ENCODE data around the gene ALDH1A1. TPM values are rescaled to one million over a fixed set of nuclear protein-coding genes. Genes with fewer than 3 reads are reported as not detected.

ALDH1A1 gene
- 10 to 100 TPM; 10.4 to 47.3 (median 30.0) TPM for polyA plus RNA-seq (ENCODE audit: insufficient read length in 10 of 10)
- long read RNA-seq, donor 1, transcript ALDH1A1-201 (13 exons, 2,107 nt) = major isoform, 9 of 18 reads
- long read RNA-seq, donor 1, partial matches to known transcripts = 8 of 18 reads
- long read RNA-seq, donor 1, other reads (novel, unspliced or antisense) = 0 of 18 reads
- long read RNA-seq, donor 2, transcript ALDH1A1-201 (13 exons, 2,107 nt) = major isoform, 7 of 8 reads
- long read RNA-seq, donor 2, partial matches to known transcripts = 0 of 8 reads
- long read RNA-seq, donor 2, other reads (novel, unspliced or antisense) = 0 of 8 reads
- long read RNA-seq, donor 3 = 0 reads
- long read RNA-seq, donor 4, partial matches to known transcripts = 0 of 3 reads
- long read RNA-seq, donor 4, other reads (novel, unspliced or antisense) = 0 of 3 reads
- long read RNA-seq, donor 5, transcript ALDH1A1-201 (13 exons, 2,107 nt) = major isoform, 8 of 8 reads
- long read RNA-seq, donor 5, partial matches to known transcripts = 0 of 8 reads
- long read RNA-seq, donor 5, other reads (novel, unspliced or antisense) = 0 of 8 reads
- long read RNA-seq, donor 6, transcript ALDH1A1-201 (13 exons, 2,107 nt) = major isoform, 9 of 14 reads
- long read RNA-seq, donor 6, partial matches to known transcripts = 5 of 14 reads
- long read RNA-seq, donor 6, other reads (novel, unspliced or antisense) = 0 of 14 reads
- long read RNA-seq, donor 7, transcript ALDH1A1-201 (13 exons, 2,107 nt) = major isoform, 10 of 15 reads
- long read RNA-seq, donor 7, partial matches to known transcripts = 5 of 15 reads
- long read RNA-seq, donor 7, other reads (novel, unspliced or antisense) = 0 of 15 reads
- long read RNA-seq, donor 8, partial matches to known transcripts = 5 of 7 reads
- long read RNA-seq, donor 8, other reads (novel, unspliced or antisense) = 0 of 7 reads
- long read RNA-seq, donor 9 = 0 reads

DNA sequence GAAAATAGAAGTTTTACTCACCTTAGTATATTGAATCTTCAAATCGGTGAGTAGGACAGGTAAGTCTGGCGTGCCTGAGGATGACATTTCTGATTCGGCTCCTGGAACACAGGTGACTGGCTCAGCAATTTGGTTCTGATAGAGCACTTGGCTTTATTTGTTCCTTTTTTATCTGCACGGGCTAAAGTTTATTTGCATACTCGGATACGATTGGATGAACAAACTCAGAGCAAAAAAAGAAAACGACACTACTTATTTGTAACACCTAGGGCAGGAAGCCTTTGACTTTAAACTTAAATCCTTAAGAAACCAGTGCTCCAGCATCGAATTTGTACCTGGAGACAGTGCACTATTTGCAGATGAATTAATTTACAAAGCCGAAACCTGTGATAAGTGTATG, at the start of gene ALDH1A1:
ALDH1A1 (minus strand) TSS at position 140 of the 400 bp plus-strand sequence; CDS start at position 87, 53 bp downstream.
- DNase-seq = peak in 1 of 3 donors; percentile 33

- DNase-seq = no peak
Observed at GRCh38 chr9:73001860-73002259, 49.0 kb upstream of the ALDH1A1 start.

DNA sequence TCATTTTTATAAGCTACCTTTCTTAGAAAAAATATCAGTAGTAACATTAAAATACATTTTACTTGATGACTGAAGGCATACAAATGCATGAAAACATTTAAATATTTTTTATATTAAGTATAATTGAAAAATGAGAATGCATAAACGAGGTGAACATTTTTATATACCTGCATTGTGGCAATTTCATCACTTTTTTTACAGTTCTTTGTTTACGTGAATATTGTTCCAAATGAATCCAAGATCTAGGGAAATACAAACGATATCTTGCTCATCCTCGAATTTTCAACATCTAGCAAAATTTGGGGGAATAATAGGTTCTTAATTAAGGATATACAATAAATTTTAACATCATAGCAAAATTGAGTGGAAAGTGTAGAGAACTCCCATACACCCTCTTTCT, 45.5 kb upstream of the ALDH1A1 start:
- no peak for DNase-seq

DNA sequence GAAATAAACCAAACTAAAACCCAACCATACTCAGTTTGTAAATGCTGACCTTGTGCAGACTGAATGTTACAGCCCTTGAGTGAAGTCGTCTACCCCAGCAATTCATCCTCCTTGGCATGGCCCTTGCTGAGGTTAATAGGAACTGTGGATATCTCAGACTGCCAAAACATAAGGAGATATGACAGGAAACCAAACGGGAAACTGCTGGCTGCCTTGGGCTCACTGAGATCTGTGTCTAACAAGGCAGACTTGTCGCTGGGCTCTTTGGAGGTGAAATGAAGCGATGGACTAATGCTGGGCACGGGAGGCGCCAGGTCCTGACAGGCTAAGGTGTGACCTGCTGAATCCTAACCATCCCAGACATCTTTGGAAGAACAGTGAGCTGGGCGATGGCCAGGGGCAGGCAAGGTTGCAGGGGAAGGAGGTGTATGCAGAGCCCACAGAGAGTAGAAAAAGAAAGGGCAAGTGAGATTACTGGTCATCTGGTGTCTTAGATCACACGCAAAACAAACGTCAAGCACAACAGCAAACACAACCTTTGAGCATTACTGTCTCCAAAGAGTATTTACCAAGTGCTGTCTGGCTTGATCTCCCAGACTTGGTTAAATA, 44.6 kb upstream of the ALDH1A1 start:
- no peak for DNase-seq

- no peak for DNase-seq
Observed at GRCh38 chr9:72996684-72997314, 43.9 kb upstream of the ALDH1A1 start.

DNA sequence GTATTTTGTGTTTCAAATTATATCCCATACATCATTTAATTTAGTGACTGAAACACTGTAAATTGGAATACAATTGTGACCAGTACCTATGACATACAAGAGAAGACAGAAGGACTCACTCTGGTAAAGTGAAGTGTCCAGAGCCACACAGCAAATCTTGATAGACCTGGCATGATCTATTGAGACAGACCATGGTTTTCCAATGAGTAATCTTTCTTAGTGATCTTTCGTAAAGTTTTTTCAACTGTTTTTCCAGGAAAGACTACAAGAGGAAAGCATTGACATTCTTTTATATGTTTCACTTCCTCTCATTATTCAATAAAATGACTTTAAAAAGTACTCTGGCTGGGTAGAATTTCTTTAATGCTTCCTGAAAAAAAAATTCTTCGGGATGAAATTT, 43.3 kb upstream of the ALDH1A1 start:
- no peak for DNase-seq

- no peak for DNase-seq
Observed at GRCh38 chr9:72995131-72996024, 42.5 kb upstream of the ALDH1A1 start.

- no peak for DNase-seq
Observed at GRCh38 chr9:72991772-72992171, 38.9 kb upstream of the ALDH1A1 start.

DNA sequence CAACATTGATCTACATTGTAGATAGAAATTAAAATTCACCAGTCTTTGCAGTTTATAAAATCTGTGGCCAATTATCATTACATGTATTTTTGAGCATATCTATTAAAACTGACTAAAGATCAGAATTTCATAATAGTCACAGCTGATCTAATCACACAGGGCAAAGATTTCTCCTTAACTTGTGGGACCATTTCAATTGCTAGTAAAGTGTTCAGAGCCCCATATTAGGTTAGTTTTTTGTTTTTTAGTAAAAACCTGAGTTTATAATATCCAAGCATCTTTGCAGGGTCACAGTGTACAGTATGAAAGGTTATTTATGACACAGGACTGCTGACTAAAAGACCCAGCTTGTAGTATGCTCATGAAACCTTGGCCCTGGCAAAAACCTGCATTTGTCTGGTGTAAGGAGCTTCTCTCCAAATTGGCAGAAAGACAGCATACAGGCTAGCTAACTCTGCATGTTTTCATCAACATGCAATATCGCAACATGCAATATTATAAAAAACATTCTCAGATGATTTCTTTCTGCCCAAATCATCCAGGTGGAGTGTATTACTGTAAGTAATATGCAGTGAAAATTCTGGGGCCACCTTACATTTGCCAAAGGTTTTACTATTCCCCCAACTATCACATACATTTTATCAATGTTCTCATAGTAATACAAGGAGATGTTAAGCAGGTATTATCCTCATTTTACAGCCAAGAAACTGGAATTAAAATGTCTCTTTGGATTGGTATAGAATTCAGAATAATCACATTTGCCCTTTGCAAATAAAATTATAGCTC, 37.7 kb upstream of the ALDH1A1 start:
- DNase-seq = no peak

- no peak for DNase-seq
Observed at GRCh38 chr9:72986522-72987116, 33.8 kb upstream of the ALDH1A1 start.

- no peak for DNase-seq
Observed at GRCh38 chr9:72985746-72986145, 32.9 kb upstream of the ALDH1A1 start.

GRCh38 chr9:72984991-72985390, 32.1 kb upstream of the ALDH1A1 start:
- DNase-seq = no peak

DNA sequence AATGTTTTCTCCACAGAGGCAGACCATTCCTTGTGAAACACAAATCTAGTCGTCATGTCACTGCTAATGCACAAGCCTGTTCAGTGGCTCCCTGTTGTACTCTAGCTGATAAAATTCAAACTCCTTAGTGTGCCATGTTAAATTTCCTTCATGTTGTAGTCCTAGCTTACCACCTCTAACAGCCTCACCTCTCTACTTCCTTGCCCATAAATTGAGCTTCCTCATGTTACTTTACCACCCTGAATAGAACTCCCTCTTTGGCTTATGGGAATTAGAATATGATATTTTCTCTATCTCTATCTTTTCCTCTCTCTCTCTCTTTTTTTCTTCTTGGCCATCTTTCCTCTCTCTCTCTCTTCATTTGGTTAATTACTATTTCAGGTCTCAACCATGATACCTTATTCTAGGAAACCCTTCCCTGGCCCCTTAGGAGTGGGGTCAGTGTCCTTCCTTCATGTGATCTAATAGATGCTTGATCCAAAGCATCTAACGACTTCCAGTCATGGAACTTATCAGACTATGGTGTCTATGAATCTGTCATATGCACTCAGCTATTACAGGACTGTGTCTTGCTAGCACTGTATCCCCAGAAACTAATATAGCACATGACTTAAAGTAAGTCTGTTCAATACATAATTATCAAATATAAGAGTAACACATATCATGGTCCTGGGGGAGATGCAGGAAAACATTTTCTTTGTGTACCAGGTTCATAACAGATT, 31.5 kb upstream of the ALDH1A1 start:
- DNase-seq = no peak

GRCh38 chr9:72983512-72984225, 30.8 kb upstream of the ALDH1A1 start:
- DNase-seq = no peak

GRCh38 chr9:72983056-72983455, 30.2 kb upstream of the ALDH1A1 start:
- DNase-seq = no peak

GRCh38 chr9:72982146-72982799, 29.4 kb upstream of the ALDH1A1 start:
- DNase-seq = no peak

GRCh38 chr9:72981433-72981832, 28.6 kb upstream of the ALDH1A1 start:
- no peak for DNase-seq
